NOMO-1 treated with DMSO at 0.1 percent for 48 hours (cell line): ENCODE measurements around the gene VEPH1.
A peak's percentile ranks its signal among the peaks of the same experiment; 100 is the strongest.

Experiments
- DNase-seq: peaks from one replicate; lab custom pipeline; 2025; ENCODE audit not compliant: unreplicated experiment; lab: John Stamatoyannopoulos, UW

VEPH1 gene

DNA sequence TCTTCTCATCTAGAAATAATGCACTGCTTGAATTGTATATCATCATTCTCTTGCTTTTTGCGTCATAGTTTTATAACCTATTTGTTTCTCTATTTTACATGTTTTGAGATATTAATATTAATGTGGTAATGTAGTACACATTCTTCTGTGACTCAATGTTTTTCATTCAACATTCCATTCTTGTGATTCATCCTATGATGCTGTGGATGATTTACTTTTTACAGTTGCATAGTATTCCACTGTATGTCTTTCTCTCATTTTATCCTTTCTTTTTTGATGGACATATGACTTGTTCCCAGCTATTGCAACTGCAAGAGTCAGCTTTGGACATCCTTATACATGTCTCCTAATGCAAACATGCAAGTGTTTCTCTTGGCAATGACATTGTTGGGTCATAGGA, 20.6 kb upstream of the VEPH1 start:
- no peak for DNase-seq

- DNase-seq: no peak
Measured at GRCh38 chr3:157522648-157523047, 19.4 kb upstream of the VEPH1 start.

- DNase-seq: no peak
Measured at GRCh38 chr3:157520485-157521150, 17.4 kb upstream of the VEPH1 start.

DNA sequence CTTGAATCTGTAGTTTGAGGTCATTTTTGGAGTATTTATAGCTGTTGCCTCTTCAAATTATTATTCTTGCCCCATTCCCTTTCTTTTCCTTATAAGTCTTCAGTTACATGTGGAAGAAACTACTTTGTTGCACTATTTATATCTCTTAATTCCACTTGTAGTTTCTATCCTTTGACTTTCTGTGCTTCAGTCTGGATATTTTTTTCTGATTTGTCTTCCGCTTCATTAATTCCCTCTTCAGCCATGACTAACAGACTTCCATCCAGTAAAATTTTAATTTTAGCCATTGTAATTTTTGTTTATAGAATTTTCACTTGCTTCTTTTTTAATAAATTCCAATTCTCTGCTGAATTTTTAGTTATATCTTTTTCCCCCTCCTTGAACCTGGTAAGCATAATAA, 15.7 kb upstream of the VEPH1 start:
- no peak for DNase-seq

- no peak for DNase-seq
Measured at GRCh38 chr3:157516928-157517327, 13.7 kb upstream of the VEPH1 start.

DNA sequence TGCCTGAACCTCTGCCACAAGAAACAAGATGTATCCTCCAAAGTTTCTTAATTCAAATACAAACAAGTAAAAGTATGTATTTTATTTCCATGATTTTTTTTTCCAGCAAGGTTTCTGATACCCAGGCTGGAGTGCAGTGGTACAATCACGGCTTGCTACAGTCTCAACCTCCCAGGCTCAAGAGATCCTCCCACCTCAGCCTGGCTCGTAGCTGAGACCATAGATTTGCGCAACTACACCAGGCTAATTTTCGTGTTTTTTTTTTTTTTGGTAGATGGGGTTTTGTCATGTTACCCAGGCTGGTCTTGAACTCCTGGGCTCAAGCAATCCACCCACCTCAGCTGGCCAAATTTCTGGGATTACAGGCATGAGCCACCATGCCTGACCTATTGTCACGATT, 12.2 kb upstream of the VEPH1 start:
- DNase-seq: no peak

DNA sequence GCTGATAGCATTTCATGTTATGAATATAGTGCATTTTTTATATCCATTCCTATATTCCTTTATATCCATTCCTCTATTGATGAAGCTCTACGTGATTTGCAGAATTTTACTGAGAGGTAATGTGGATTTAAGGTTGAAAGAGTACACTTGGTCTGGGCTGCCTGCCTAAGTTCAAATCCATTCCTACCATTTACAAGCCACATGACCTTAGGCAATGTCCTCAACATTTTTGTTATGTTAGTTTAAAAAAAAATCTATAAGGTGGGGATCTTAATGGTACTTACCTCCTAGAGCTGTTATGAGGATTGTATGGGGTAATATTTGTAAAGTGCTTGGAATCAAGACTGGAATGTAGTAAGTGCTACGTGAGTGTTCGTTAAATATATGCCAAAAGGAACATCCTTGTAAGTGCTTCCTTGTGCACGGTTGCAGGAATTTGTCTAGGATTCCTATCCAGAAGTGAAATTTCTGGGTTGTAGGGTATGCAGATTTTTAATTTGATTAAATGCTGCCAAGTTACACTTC, 11.2 kb upstream of the VEPH1 start:
- DNase-seq: no peak

DNA sequence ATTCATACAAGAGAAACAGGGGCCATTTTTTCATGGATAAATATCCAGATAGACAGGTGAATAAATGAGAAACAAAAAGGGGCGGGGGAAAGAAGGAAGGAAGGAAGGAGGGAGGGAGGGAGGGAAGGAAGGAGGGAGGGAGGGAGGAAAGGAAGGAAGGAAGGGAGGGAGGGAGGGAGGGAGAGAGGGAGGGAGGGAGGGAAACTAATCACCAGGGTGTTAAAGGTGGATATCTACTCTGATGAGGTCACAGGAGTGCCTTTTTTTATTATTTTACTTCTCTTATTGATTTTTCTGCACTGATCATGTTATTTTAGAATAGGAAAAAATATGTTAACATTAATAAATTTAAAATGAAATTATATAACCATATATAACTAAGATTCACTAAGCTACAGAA, 10.4 kb upstream of the VEPH1 start:
- DNase-seq: no peak

GRCh38 chr3:157512534-157512933, 9.3 kb upstream of the VEPH1 start:
- DNase-seq: no peak

GRCh38 chr3:157508461-157508860, 5.2 kb upstream of the VEPH1 start:
- DNase-seq: no peak

DNA sequence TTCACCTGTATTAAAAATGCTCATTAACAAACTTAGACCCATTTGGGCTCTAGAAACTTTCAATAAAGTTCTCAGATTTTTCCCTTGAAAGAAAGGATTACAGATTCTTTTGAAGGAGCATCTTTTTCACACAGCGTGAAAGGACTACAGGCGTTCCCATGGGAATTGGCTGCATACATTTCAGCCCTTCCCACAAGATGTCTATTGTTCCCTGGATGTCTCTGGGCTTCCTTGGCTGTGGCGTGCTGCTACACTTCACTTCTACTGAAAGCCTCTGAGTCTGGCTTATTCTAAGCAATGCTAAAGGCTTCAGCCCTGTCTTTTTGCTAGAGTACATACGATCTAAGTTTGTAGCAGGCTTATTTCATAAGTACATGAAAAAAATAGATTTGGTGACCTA, 1.4 kb downstream of the VEPH1 start:
- no peak for DNase-seq

DNA sequence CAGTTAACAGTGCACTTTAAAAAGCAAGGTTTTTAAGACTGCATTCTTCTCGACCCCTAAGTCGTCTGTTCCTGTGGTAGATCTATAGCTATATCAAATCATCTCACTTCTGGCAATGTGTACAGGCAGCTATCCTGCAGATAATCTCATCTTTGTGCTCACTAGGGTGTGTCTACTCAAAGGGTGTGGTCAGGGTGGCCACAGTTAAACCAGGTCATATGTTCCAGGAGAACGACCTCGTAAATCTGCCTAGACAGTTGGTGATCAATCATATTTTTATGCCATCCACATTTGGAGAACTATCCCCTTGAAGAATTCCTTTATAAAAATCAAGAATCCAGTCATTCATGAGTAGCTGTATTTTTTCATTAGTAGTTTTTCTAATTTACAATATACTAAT, 3.0 kb downstream of the VEPH1 start:
- no peak for DNase-seq

DNA sequence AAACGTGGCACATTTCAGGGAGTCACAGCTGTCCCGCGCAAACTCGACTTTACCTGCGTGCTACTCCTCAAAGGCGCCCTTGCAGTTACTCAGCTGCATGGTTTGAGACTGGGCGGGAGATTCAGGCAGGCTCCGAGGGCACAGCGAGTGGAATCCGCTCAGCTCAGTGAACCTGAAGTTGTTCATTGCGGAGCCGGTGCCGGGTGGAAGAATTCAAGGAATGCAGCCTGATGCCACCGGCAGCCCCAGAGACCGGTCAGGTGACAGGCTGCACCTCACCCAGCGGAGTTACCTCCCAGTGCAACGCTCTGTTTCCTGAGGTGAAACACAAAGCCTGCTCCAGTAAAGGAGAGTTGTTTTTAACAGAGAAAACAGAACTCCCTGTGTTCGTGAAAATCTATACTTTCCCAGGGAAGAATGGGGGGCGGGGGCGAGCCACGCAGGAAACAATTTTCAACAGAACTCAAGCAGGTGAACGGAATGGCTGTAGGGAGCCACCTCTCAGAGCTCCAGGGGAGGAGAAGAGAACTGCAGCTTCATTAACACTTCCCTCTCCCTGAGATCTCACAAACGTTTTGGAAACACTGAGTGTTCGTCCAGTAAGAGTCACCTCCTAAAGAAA, 3.8 kb downstream of the VEPH1 start:
- peak; percentile 48 for DNase-seq

- no peak for DNase-seq
Measured at GRCh38 chr3:157498371-157498770, 4.8 kb downstream of the VEPH1 start.

DNA sequence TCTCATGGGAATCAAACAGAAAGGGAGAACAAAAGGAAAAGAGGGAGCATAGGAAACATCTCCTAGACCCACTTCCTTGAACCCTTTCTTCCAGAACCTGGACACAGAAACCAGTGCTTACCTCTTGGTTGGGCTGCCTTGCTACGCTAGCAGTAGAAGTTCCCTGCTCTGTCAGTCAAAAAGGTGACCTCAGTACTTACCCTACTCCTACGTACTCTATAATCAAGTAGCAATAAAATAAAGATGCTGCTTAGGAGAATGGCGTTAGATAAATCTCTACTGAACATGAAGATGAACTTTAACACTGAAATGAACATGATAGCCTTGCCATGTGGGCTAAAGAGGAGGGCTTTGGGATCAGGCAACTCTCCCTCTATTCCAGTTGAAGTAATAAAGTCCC, 7.4 kb downstream of the VEPH1 start:
- no peak for DNase-seq

GRCh38 chr3:157494581-157495281, 8.5 kb downstream of the VEPH1 start:
- peak; percentile 34 for DNase-seq

DNA sequence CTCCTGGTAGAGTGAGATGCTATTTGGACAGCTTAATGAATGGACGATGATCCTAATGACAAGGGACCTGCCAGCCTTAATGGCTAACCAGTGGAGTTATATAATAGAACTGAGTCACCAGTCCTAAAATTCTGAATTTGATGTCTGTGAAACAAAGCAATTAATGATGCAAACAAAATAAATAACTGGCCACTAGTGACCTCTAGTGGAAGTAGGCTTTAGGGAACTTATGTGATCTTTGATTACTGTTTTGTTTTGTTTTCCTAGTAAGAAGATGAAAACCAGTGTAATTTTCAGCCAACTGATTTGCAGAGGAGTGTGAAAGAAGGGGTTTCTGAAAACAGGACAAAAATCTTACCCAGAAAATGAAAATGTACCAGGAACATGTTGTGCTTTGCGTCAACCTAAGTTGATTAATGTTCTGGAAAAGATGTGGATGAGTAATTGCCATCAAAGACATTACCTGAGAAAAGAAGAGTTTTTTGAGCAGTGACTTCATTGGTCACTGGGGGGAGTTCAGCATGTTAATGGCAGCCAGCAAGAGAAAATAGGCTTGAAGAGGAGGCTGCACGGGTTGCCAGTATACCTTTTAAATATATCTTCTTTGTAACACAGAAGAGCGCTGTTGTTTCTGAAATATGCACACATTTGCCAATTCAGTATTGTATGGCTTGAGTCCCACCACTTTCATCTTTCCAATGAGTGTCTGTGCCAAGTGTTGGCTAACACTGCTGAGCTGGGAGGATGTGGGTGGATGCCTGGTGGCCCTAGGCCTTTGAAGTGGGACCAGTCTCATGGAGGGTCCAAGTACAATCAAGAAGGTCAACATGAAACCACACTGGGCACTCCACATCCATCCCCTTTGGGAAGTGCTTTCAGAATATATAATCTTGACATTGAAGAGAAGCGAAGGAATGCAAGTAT, 9.3 kb downstream of the VEPH1 start:
- peak; percentile 62 for DNase-seq

GRCh38 chr3:157491136-157491535, 12.1 kb downstream of the VEPH1 start:
- no peak for DNase-seq

DNA sequence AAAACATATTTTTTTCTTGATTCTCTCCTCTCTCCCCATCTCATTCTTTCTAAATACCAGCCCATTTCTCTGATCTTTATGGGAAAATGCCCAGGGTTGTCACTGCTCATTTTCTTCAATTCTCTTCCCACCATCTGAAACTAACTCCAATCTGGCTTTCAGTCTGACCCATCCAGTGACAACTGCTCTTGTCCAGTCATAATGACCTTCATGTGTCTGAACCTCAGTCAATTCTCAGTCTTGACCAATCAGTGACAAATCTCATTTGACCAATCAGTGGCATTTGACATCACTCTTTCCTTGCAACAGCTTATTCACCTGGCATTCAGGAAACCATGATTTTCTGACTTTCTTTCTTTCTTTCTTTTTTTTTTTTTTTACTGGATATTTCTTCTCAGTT, 15.1 kb downstream of the VEPH1 start:
- no peak for DNase-seq

GRCh38 chr3:157487339-157487738, 15.9 kb downstream of the VEPH1 start:
- peak; percentile 49 for DNase-seq
